Activated CD8-positive, alpha-beta memory T cell treated with anti-CD3 and anti-CD28 coated beads, Interleukin-2, amount 50 U/mL, for 4 hours (primary cell): Measurements from ENCODE around the gene CIB4.
"Not testable (repeated sequence)": the region's sequence is repeated elsewhere in the genome, so short reads cannot be mapped to it uniquely, and the experiment has no call there.

Experiments used
- DNase-seq: peaks from one replicate; pipeline ENCODE4 v3.0.0-alpha.2; 2020

Gene CIB4

GRCh38 chr2:26580151-26580550, 61.0 kb downstream of the CIB4 start:
- no peak for DNase-seq

- no peak for DNase-seq
Observed at GRCh38 chr2:26579723-26580040, 61.5 kb downstream of the CIB4 start.

- DNase-seq: no peak
Observed at GRCh38 chr2:26579025-26579722, 62.0 kb downstream of the CIB4 start.

- no peak for DNase-seq
Observed at GRCh38 chr2:26578581-26578980, 62.6 kb downstream of the CIB4 start.

- DNase-seq: no peak
Observed at GRCh38 chr2:26578113-26578458, 63.1 kb downstream of the CIB4 start.

- DNase-seq: peak; percentile 67
Observed at GRCh38 chr2:26577442-26578112, 63.6 kb downstream of the CIB4 start.

GRCh38 chr2:26576565-26577441, 64.4 kb downstream of the CIB4 start:
- DNase-seq: no peak

GRCh38 chr2:26575836-26576564, 65.2 kb downstream of the CIB4 start:
- DNase-seq: no peak

- DNase-seq: no peak
Observed at GRCh38 chr2:26574900-26575560, 66.1 kb downstream of the CIB4 start.

- DNase-seq: no peak
Observed at GRCh38 chr2:26574066-26574899, 66.9 kb downstream of the CIB4 start.

- DNase-seq: no peak
Observed at GRCh38 chr2:26573241-26573925, 67.8 kb downstream of the CIB4 start.

- DNase-seq: no peak
Observed at GRCh38 chr2:26572591-26572990, 68.6 kb downstream of the CIB4 start.

GRCh38 chr2:26571316-26571715, 69.8 kb downstream of the CIB4 start:
- DNase-seq: no peak

GRCh38 chr2:26570083-26570430, 71.1 kb downstream of the CIB4 start:
- peak; percentile 9 for DNase-seq

- peak; percentile 2 for DNase-seq
Observed at GRCh38 chr2:26569216-26570082, 71.7 kb downstream of the CIB4 start.

GRCh38 chr2:26568076-26568890, 72.9 kb downstream of the CIB4 start:
- DNase-seq: peak; percentile 1

- DNase-seq: peak; percentile 3
Observed at GRCh38 chr2:26567534-26567933, 73.6 kb downstream of the CIB4 start.

- not testable (repeated sequence) for DNase-seq
Observed at GRCh38 chr2:26566731-26567130, 74.4 kb downstream of the CIB4 start.

GRCh38 chr2:26566081-26566375, 75.1 kb downstream of the CIB4 start:
- peak; percentile 4 for DNase-seq
